GM23248 (cell line): ENCODE results near the gene COL16A1.

ENCODE experiments used
- EZH2 ChIP-seq: fragments of 200-600 bp; sonication (generic); IDR thresholded peaks from 2 replicates; pipeline ENCODE4 v1.6.1; 2018; ENCODE audit warnings: antibody characterized with exemption, mild to moderate bottlenecking; ENCODE audit not compliant: insufficient read depth, poor library complexity, severe bottlenecking
- EZH2phosphoT487 ChIP-seq: fragments of 200-600 bp; sonication (generic); IDR thresholded peaks from 2 replicates; pipeline ENCODE4 v1.6.1; 2018; ENCODE audit warnings: antibody characterized with exemption, moderate library complexity, mild to moderate bottlenecking, low read depth; ENCODE audit not compliant: insufficient read depth

- no peak for TF ChIP-seq EZH2
- TF ChIP-seq EZH2phosphoT487: no peak
Observed at GRCh38 chr1:31712630-31713029, 8.8 kb upstream of the COL16A1 start.
